Lower leg skin (tissue), 4 donors: ENCODE results near the gene ITGA11. TPM values are rescaled to one million over a fixed set of nuclear protein-coding genes. Genes with fewer than 3 reads are reported as not detected.

Experiments used
- DNase-seq, 2 donors: peaks; one replicate each; pipeline ENCODE4 v3.0.0-alpha.2; 2019; ENCODE audit warnings: low spot score in 2 of 2
- H3K4me3 ChIP-seq: fragments of 200-600 bp; sonication (generic); 2 replicates; pipeline ENCODE4 v1.5.1; 2017; ENCODE audit warnings: mild to moderate bottlenecking, low read depth; ENCODE audit not compliant: poor library complexity, severe bottlenecking
- CTCF ChIP-seq, 3 donors: fragments of 450-650 bp; IDR thresholded peaks; one replicate each; pipeline ENCODE4 v1.5.1; 2016; ENCODE audit warnings: antibody characterized with exemption in 3 of 3, mild to moderate bottlenecking in 3 of 3, moderate library complexity in 2 of 3
- POLR2A ChIP-seq, 2 donors: fragments of 450-650 bp; IDR thresholded peaks; one replicate each; pipeline ENCODE4 v1.6.1; 2016 to 2017; ENCODE audit warnings: antibody characterized with exemption in 2 of 2, mild to moderate bottlenecking in 1 of 2, moderate library complexity in 1 of 2
- WGBS, 2 donors: methylation state at CpG; one replicate each; pipeline ENCODE4 v1.1.5; 2018; 5-methylcytosine and 5-hydroxymethylcytosine counted together
- intact Hi-C: fragments of 100-400 bp; cut with DNase I; formaldehyde crosslinking; loops from one replicate; pipeline ENCODE4 v1.15.0; 2023; ENCODE audit warnings: low total_unique reads
- total RNA-seq, 4 donors: library from RNA; depleted of rRNA; stranded (reverse); fragments of >200 nt; gene quantifications; one replicate each; pipeline ENCODE4 v1.1.0, GENCODE V29; 2016

The ITGA11 gene
- total RNA-seq, 4 donors from 2014 or later, result 0.51 to 3.5 (median 2.0) TPM

- 73 to 76% methylated on average over 13 of the region's 13 CpGs for WGBS, 2 donors
- TF ChIP-seq POLR2A (IDR thresholded peaks at IDR 0.05) (no peak), CTCF (IDR thresholded peaks at IDR 0.05) (no peak)
- peak in 1 of 2 donors; percentile 77 for DNase-seq
- intact Hi-C loops, result no loop called here
- no peak overlapping the region for H3K4me3 ChIP-seq
Measured at GRCh38 chr15:68432441-68433064, 590 bp upstream of the ITGA11 start.

GRCh38 chr15:68431037-68431791 is 749 bp downstream of the ITGA11 start:
- intact Hi-C loops, result no loop called here
- peak overlapping the region; percentile 7 for H3K4me3 ChIP-seq
- TF ChIP-seq CTCF (IDR thresholded peaks at IDR 0.05) (no peak), POLR2A (IDR thresholded peaks at IDR 0.05) (no peak)
- DNase-seq, result peak; percentile 13 to 89
- WGBS, 2 donors, result 0 to 1% methylated on average over 12 to 24 of the region's 69 CpGs

- intact Hi-C loops, result no loop called here
- H3K4me3 ChIP-seq, result no peak overlapping the region
- WGBS, 2 donors, result 67 to 70% methylated on average over 5 to 9 of the region's 12 CpGs
- TF ChIP-seq POLR2A (IDR thresholded peaks at IDR 0.05) (no peak), CTCF (IDR thresholded peaks at IDR 0.05) (no peak)
- DNase-seq, result peak in 1 of 2 donors; percentile 78
Measured at GRCh38 chr15:68430471-68431036, 1.4 kb downstream of the ITGA11 start.

- peak in 1 of 2 donors; percentile 86 for DNase-seq
- TF ChIP-seq POLR2A (IDR thresholded peaks at IDR 0.05) (no peak), CTCF (IDR thresholded peaks at IDR 0.05) (no peak)
- 75 to 80% methylated on average over 5 of the region's 5 CpGs for whole genome bisulfite sequencing, 2 donors
- H3K4me3 ChIP-seq, result no peak overlapping the region
- intact Hi-C loops, result no loop called here
Measured at GRCh38 chr15:68429691-68430470, 2.1 kb downstream of the ITGA11 start.

GRCh38 chr15:68428431-68428940 is 3.5 kb downstream of the ITGA11 start:
- TF ChIP-seq POLR2A (IDR thresholded peaks at IDR 0.05), result no peak
- no peak for TF ChIP-seq CTCF (IDR thresholded peaks at IDR 0.05)
- intact Hi-C loops, result no loop called here
- DNase-seq, result peak in 1 of 2 donors; percentile 64
- no peak overlapping the region for H3K4me3 ChIP-seq
- 93 to 97% methylated on average over 2 of the region's 2 CpGs for WGBS, 2 donors
